HG02798 (cell line): ENCODE data around the gene STK39.
A peak's percentile ranks its signal among the peaks of the same experiment; 100 is the strongest.
"Not testable (repeated sequence)": the region's sequence is repeated elsewhere in the genome, so short reads cannot be mapped to it uniquely, and the experiment has no call there.

Experiments
- ATAC-seq: cut with Tn5 transposase; IDR thresholded peaks from one replicate; pipeline ENCODE4 v1.9.1; 2021; ENCODE audit warnings: mild to moderate bottlenecking; ENCODE audit not compliant: unreplicated experiment, poor library complexity

STK39 gene

GRCh38 chr2:168107322-168107721, 140.1 kb downstream of the STK39 start:
- no peak for ATAC-seq

DNA sequence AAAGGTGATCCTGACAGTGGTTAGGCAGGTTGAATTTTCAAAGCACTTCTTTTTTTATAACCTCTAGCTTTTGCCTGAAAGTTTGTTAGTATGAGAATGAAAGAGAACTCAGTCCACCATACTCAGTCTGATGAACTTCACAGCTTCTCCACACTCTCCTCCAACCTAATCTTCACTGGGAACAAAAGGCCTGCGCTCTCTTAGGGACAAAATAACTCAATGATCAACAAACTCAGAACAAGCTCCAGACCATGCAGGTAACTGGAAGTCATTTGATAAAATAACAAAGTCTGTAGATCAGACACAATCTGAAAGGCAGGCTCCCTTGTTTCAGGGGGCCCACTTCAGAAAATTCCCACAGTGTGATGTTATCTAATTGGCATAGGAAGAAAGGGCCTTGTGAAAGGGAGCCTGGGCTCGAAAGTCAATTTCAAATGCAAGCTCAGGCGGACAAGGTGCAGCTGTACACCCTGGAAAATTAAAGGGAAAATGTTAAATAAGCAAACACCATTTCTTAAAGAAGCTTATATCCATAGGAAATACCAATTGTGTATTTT, 142.2 kb downstream of the STK39 start:
- ATAC-seq: no peak

DNA sequence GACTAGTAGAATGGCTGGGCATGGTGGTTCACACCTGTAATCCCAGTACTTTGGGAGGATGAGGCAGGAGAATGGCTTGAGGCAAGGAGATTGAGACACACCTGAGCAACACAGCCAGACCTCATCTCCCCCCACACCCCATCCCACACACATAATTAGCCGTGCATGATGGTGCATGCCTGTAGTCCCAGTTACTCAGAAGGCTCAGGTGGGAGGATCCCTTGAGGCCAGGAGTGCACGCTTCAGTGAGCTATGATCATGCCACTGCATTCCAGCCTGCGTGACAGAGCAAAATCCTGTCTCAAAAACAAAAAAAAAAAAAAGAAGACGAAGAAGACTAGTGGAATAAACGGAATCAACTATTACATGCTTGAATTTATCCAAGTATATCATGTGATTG, 150.0 kb downstream of the STK39 start:
- no peak for ATAC-seq

GRCh38 chr2:168096158-168096557, 151.2 kb downstream of the STK39 start:
- no peak for ATAC-seq

GRCh38 chr2:168091986-168092385, 155.4 kb downstream of the STK39 start:
- no peak for ATAC-seq

DNA sequence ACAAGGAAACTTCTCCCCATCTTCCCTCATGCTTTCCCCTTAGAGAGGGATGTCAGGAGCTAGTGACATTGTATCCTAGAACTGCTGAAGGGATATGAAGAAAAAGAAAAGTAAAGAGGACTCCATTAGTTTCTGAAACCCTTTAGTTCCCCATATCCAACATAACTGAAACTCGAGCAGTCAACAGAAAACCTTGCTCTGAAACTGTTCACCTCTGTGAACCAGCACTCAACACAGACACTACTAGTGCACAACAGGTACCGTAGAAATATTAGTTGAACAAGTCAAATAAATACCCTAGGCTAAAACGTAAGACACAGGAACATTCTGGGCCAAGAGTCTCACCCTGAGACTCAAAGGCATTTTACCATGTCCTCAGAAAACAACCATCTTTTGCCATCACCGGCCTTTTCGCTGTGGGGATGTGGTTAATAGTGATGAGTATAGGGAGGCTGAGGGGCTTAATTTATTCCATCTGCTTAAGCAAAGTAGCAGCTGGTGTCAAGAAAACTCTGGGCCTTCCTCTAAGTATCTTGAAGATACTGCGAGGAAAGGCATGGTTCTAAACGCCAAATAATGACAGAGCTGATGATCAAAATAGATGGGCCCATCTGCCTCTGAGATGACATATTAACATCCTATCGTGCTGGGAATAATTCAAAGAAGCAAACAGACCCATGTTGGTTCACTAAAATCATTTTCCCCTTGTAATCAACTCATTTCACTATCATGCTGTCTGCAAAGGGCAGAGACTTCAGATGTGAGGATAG, 156.8 kb downstream of the STK39 start:
- peak; percentile 92 for ATAC-seq

GRCh38 chr2:168089200-168089599, 158.2 kb downstream of the STK39 start:
- ATAC-seq: peak; percentile 27

DNA sequence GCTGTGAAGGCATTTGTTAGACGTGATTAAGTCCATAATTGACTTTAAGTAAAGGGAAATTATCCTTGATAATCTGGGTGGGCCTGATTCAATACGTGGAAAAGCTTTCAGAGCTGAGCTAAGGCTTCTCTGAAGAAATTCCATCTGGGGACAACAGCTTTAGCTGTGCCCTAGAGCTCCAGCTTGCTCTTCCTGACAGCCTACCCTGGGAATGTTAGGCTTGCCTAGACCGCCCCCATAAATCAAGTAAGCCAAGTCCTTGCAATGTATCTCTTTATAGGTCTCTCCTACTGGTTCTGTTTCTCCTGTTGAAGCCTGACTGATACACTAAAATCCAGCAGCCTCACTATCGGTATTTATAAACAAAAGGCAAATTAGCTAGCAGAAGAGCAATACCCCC, 160.0 kb downstream of the STK39 start:
- ATAC-seq: no peak

DNA sequence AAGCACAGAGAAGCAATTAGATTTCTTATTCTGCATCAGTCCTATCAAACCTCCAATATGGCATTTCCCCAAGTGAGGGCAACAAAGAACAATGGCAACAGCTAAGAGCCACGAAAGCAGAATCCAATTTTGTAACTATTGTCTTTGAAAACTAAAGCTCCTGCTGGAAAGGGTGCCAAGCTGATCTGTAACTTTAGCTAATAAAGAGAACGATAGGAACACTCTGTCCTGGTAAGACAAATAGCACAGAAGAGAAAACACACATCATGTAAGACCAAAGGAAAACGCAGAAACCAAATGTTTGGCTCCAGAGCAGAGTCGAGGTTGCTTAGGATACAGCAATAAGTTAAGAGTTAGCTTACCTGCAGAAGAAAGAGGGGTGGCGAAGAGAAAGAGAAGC, 160.5 kb downstream of the STK39 start:
- ATAC-seq: no peak

DNA sequence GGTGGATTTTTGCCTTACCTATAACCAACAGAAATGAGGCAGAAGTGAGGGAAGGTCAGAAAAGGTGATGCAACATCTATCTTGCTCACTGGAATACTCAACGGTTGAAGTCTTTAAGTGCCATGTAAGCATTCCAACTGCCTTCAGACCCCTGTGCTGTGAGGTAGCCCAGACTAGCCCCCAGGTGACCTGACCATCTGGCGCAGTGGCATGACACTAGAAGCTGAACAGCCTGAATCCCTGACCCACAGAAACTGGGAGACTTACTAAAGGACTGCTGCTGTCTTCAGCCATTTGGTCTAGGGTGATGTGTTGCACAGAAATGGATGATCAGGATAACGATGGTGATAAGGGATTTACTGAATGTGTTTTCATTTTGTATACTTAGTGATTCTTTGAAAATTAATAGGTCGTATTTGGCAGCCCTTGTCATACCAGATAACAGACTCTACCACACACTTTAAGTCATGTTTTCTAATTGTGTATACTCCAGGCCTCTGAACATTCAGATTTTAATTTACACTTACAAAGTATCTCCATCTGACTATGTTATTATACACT, 161.5 kb downstream of the STK39 start:
- ATAC-seq: no peak

- no peak for ATAC-seq
Measured at GRCh38 chr2:168084288-168084687, 163.1 kb downstream of the STK39 start.

- not testable (repeated sequence) for ATAC-seq
Measured at GRCh38 chr2:168081452-168081851, 165.9 kb downstream of the STK39 start.

GRCh38 chr2:168079236-168079635, 168.2 kb downstream of the STK39 start:
- no peak for ATAC-seq

DNA sequence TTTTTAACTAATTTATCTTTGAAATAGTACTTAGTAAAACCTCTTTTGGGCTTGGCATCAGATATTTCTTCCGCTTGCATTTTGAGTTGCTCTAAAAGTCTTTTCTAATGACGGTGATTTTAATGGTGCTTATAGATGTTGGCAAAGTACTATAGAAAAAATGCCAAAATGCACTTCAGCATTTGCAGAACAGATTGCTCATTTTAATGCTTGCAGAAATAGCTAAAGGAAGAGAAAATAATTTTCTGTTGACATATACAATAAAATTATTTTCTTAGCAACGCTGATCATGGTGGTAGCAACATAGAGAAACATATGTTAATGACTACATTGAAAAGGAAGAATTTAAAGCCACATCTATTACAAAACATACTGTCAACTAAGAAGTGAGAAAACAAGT, 170.7 kb downstream of the STK39 start:
- ATAC-seq: no peak

DNA sequence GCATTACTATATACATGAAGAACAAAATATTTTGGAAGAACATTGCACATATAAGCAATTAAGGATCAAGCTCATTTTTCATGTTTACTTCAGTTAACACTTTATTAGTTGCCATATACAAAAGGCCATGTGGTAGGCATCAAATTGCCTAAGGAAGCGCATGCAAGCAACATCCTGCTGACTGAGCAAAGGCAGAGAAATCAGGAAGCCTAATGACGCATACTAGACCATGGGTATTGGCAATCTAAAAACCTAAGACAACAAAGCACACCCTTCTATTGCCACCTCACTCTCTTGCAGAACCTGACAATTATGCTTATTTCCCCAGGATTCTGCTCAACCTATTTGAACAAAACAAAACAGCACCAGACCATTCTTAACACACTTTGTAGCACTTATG, 171.9 kb downstream of the STK39 start:
- ATAC-seq: no peak

GRCh38 chr2:168072626-168073303, 174.6 kb downstream of the STK39 start:
- no peak for ATAC-seq

DNA sequence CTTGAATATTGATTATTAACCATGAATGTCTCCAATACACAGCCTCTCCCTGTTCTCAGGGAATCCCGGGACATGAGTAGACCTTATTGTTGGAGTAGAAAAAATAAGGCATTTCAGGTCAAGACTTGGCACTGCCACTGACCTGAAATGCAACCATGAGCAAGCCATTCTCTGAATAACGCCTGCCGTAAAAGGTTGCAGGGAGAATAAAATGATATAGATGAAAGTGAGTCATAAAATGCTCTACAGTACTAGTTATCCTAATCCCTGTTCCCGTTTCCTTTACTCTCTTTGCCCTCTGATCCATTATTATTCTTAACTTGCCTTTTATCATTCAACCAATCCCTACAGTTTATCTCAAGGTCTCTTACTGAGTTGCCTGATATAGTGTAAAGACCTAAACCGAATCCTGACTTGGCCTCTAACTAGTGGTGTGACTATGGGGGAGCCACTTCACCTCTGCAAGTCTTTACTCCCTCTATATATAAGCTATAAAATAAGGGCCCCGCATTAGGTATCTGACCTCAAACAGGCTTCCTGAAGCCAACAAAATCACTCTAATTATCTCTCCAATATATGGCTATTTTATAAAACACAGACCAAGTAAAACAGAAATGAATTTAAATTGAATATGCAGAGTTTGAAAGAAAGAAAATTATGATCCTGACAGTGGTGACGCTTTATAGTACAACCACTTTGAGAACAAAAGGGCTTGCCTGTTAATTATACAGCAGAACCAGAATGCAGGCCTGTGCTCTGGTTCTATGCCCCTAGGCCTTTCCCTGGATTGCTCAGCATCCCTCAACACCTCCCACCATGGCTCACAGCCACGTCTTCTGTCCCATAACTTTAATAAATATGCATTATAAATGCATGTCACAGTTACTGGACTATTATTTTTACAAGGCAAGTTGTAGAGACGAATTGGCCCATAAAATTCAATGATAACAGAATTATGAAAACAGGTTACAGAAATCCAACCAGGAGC, 183.1 kb downstream of the STK39 start:
- no peak for ATAC-seq

DNA sequence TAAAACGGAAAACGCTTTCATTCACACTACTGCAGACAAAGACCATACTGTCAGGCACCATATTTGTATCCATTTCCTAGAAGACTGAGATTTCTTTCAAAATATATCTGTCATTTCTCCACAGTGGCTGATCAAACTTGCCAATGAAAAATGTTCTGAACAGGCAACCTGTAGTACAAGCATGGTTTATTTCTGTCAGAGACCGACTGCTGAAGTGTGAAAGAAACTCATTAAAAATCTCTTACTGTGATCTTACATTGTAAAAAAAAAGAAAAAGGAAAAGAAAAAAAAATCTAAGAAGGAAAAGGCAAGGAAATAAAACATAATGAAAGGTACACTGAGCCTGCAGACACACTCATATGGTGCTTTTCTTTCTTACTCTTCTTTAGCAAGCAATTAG, 184.5 kb downstream of the STK39 start:
- no peak for ATAC-seq

DNA sequence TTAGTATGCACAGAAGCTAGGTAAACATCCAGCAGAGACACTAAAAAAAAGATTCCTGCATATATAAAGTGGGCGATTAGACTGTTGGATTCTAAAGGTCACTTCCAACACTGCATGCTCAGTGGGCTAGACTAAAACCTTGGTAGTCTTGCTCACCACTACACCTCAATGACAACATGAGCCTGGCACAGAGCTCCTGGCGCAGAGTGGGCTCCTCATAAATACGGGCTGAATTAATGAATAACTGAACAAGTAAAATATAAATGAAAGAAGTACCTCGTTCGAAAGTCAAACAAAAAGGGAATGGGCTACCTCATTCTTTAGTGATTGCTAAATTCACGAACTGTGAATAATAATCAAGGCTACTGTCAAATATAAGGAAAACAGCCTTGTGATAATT, 185.3 kb downstream of the STK39 start:
- no peak for ATAC-seq
